Keratinocyte (primary cell): ENCODE results near the gene MRPL44. TPM values are rescaled to one million over a fixed set of nuclear protein-coding genes. Genes with fewer than 3 reads are reported as not detected.

Source experiments
- DNase-seq: peaks from one replicate; pipeline ENCODE4 v3.0.0-alpha.2; 2011; ENCODE audit warnings: low read depth, missing footprints, low spot score
- FAIRE-seq: peaks from 2 replicates; lab custom pipeline; 2011; peaks lifted over from hg19 to GRCh38; lab: Jason Lieb, UNC
- H2AFZ ChIP-seq: 2 replicates; pipeline ENCODE4 v1.6.0; 2012; ENCODE audit warnings: low read length, control low read depth, inconsistent platforms; ENCODE audit not compliant: control insufficient read depth
- H3K27ac ChIP-seq: 2 replicates; pipeline ENCODE4 v1.5.1; 2011; ENCODE audit warnings: low read length; ENCODE audit not compliant: control insufficient read depth, insufficient read depth
- H3K27me3 ChIP-seq: 3 replicates; pipeline ENCODE4 v1.6.0; 2011; ENCODE audit warnings: low read length; ENCODE audit not compliant: control insufficient read depth, insufficient read depth; ENCODE audit errors: extremely low read depth
- H3K36me3 ChIP-seq, 2 experiments: 2 replicates in 1 of 2; 3 replicates in 1 of 2; pipeline ENCODE4 v1.5.1; 2011; ENCODE audit warnings: low read length in 2 of 2, mild to moderate bottlenecking in 1 of 2; ENCODE audit not compliant: control insufficient read depth in 2 of 2, insufficient read depth in 2 of 2; ENCODE audit errors: extremely low read depth in 1 of 2
- H3K4me1 ChIP-seq: 3 replicates; pipeline ENCODE4 v1.5.1; 2011; ENCODE audit warnings: low read length; ENCODE audit not compliant: control insufficient read depth, insufficient read depth; ENCODE audit errors: extremely low read depth
- H3K4me2 ChIP-seq: 3 replicates; pipeline ENCODE4 v1.6.0; 2011; ENCODE audit warnings: low read depth, low read length; ENCODE audit not compliant: control insufficient read depth, insufficient read depth; ENCODE audit errors: extremely low read depth
- H3K4me3 ChIP-seq, 3 experiments: fragments of 200-600 bp in 1 of 3; sonication (generic) in 1 of 3; 2 replicates in 2 of 3; 3 replicates in 1 of 3; pipeline ENCODE4 v1.5.1; 2011 to 2016; ENCODE audit warnings: low read length in 3 of 3, mild to moderate bottlenecking in 3 of 3, control low read depth in 2 of 3, inconsistent platforms in 1 of 3, low read depth in 1 of 3, mixed read lengths in 1 of 3, mixed run types in 1 of 3, moderate library complexity in 1 of 3; ENCODE audit not compliant: control insufficient read depth in 2 of 3, insufficient read depth in 2 of 3; ENCODE audit errors: extremely low read depth in 1 of 3
- H3K79me2 ChIP-seq: 2 replicates; pipeline ENCODE4 v1.6.0; 2012; ENCODE audit warnings: low read length; ENCODE audit not compliant: control insufficient read depth, insufficient read depth
- H3K9ac ChIP-seq: 3 replicates; pipeline ENCODE4 v1.6.0; 2011; ENCODE audit warnings: low read length; ENCODE audit not compliant: control insufficient read depth, insufficient read depth; ENCODE audit errors: extremely low read depth
- H3K9me1 ChIP-seq: 3 replicates; pipeline ENCODE4 v1.6.0; 2011; ENCODE audit warnings: low read length; ENCODE audit not compliant: control insufficient read depth, insufficient read depth; ENCODE audit errors: extremely low read depth
- H3K9me3 ChIP-seq: 2 replicates; pipeline ENCODE4 v1.5.1; 2012; ENCODE audit warnings: low read depth, low read length; ENCODE audit not compliant: control insufficient read depth
- H4K20me1 ChIP-seq: 3 replicates; pipeline ENCODE4 v1.6.0; 2011; ENCODE audit warnings: low read length; ENCODE audit not compliant: control insufficient read depth, insufficient read depth; ENCODE audit errors: extremely low read depth
- EZH2 ChIP-seq: IDR thresholded peaks from one replicate; pipeline ENCODE4 v1.6.1; 2012; ENCODE audit warnings: inconsistent platforms, mild to moderate bottlenecking, low read length, moderate library complexity
- dilution Hi-C: fragments of 300-500 bp; cut with MboI; formaldehyde crosslinking; loops from one replicate; pipeline ENCODE4 v1.7.0; 2020; ENCODE audit warnings: low sequenced_read_pairs; ENCODE audit not compliant: extremely low pct_ligation_motif_present
- polyA plus RNA-seq, 5 experiments: library from polyadenylated mRNA; depleted of rRNA in 3 of 5; stranded (reverse) in 3 of 5; stranded (forward) in 1 of 5; unstranded in 1 of 5; fragments of >200 nt; gene quantifications; 1 replicate in 1 of 5; 2 replicates in 3 of 5; 3 replicates in 1 of 5; pipeline versions ENCODE4 v1.2.1 to v1.2.3, GENCODE V29; 2011 to 2012; ENCODE audit warnings: missing spikeins in 2 of 5, low read depth in 1 of 5, low replicate concordance in 1 of 5
- TF ChIP-seq, protein P1 (sequence below), 3 experiments: IDR thresholded peaks in 1 of 3; conservative IDR thresholded peaks in 1 of 3; optimal IDR thresholded peaks in 1 of 3; 2 replicates in 2 of 3; 3 replicates in 1 of 3; pipeline versions ENCODE3 to v1.5.1; 2011; ENCODE audit warnings: low read length in 3 of 3, mild to moderate bottlenecking in 3 of 3, moderate library complexity in 2 of 3, control low read depth in 1 of 3, inconsistent platforms in 1 of 3; ENCODE audit not compliant: insufficient read depth in 2 of 3; ENCODE audit errors: extremely low read depth in 1 of 3

The MRPL44 gene
- polyA plus RNA-seq, 1 donor (not counting 4 experiments of a cell fraction or from before 2014, with no cell fraction given): 27.1 TPM

- dilution Hi-C loops: no loop called here
- no peak for TF ChIP-seq EZH2
- TF ChIP-seq, protein P1, sequence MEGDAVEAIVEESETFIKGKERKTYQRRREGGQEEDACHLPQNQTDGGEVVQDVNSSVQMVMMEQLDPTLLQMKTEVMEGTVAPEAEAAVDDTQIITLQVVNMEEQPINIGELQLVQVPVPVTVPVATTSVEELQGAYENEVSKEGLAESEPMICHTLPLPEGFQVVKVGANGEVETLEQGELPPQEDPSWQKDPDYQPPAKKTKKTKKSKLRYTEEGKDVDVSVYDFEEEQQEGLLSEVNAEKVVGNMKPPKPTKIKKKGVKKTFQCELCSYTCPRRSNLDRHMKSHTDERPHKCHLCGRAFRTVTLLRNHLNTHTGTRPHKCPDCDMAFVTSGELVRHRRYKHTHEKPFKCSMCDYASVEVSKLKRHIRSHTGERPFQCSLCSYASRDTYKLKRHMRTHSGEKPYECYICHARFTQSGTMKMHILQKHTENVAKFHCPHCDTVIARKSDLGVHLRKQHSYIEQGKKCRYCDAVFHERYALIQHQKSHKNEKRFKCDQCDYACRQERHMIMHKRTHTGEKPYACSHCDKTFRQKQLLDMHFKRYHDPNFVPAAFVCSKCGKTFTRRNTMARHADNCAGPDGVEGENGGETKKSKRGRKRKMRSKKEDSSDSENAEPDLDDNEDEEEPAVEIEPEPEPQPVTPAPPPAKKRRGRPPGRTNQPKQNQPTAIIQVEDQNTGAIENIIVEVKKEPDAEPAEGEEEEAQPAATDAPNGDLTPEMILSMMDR (optimal IDR thresholded peaks at IDR 0.05 in 1 of 3, IDR thresholded peaks at IDR 0.05 in 1 of 3, conservative IDR thresholded peaks at IDR 0.05 in 1 of 3; ENCODE audit: extremely low read depth in 1 of 3, insufficient read depth in 2 of 3, low read length in 3 of 3): no peak
- Histone ChIP-seq H3K9ac (no peak overlapping the region), H3K27me3 (no peaks in the 10 kb centered on the region), H3K4me1 (peaks cover 2% of the 10 kb centered on the region), H3K27ac (no peak overlapping the region), H3K9me1 (no peaks in the 10 kb centered on the region), H3K9me3 (no peaks in the 10 kb centered on the region), H3K4me2 (no peak overlapping the region), H3K36me3 (peaks cover 0 to 3% of the 10 kb centered on the region in 2 experiments), H4K20me1 (peaks cover 6% of the 10 kb centered on the region), H2AFZ (no peak overlapping the region), H3K4me3 (no peak overlapping the region), H3K79me2 (peaks cover 58% of the 10 kb centered on the region)
- DNase-seq (no peak), FAIRE-seq (no peak)
These were observed 33.3 kb upstream of the MRPL44 start for GRCh38 chr2:223923976-223924375.

- peaks cover 4% of the 10 kb centered on the region for H4K20me1 ChIP-seq
These were observed 32.2 kb upstream of the MRPL44 start for GRCh38 chr2:223925106-223925505.

More at GRCh38 chr2:223925106-223925505, 32.2 kb upstream of the MRPL44 start:
- H3K27me3 ChIP-seq: no peaks in the 10 kb centered on the region
- H3K36me3 ChIP-seq: peaks cover 0 to 3% of the 10 kb centered on the region in 2 experiments
- no peak for DNase-seq
- H3K9ac ChIP-seq: no peak overlapping the region
- H3K27ac ChIP-seq: no peak overlapping the region
- no peak overlapping the region for H3K4me3 ChIP-seq
- no peak overlapping the region for H3K4me2 ChIP-seq
- no peaks in the 10 kb centered on the region for H3K9me1 ChIP-seq
- H3K9me3 ChIP-seq: no peaks in the 10 kb centered on the region
- dilution Hi-C loops: no loop called here
- H3K4me1 ChIP-seq: peaks cover 2% of the 10 kb centered on the region
- FAIRE-seq: no peak
- TF ChIP-seq, protein P1 (optimal IDR thresholded peaks at IDR 0.05 in 1 of 3, IDR thresholded peaks at IDR 0.05 in 1 of 3, conservative IDR thresholded peaks at IDR 0.05 in 1 of 3; ENCODE audit: extremely low read depth in 1 of 3, insufficient read depth in 2 of 3, low read length in 3 of 3): no peak
- no peak for TF ChIP-seq EZH2
- H3K79me2 ChIP-seq: peaks cover 55% of the 10 kb centered on the region
- H2AFZ ChIP-seq: no peak overlapping the region
